Neuronal stem cell (in vitro differentiated cells): ENCODE results near the gene EIPR1.

ENCODE experiments used
- DNase-seq: peaks from one replicate; pipeline ENCODE4 v3.0.0-alpha.2; 2013; ENCODE audit warnings: low spot score
- H2AFZ ChIP-seq: one replicate; pipeline ENCODE4 v1.6.1; 2013; ENCODE audit warnings: mild to moderate bottlenecking, low read length, inconsistent platforms
- H2AK5ac ChIP-seq: 2 replicates; pipeline ENCODE4 v1.6.1; 2013; ENCODE audit warnings: low read depth, mild to moderate bottlenecking, inconsistent platforms, low read length, moderate library complexity, mixed read lengths
- H2BK120ac ChIP-seq: 2 replicates; pipeline ENCODE4 v1.6.1; 2013; ENCODE audit warnings: low read depth, mild to moderate bottlenecking, inconsistent platforms, low read length, moderate library complexity, mixed read lengths
- H2BK12ac ChIP-seq: one replicate; pipeline ENCODE4 v1.6.1; 2013; ENCODE audit warnings: low read length, inconsistent platforms
- H2BK15ac ChIP-seq: 2 replicates; pipeline ENCODE4 v1.6.1; 2013; ENCODE audit warnings: mild to moderate bottlenecking, low read length, inconsistent platforms, mixed read lengths
- H2BK5ac ChIP-seq: one replicate; pipeline ENCODE4 v1.6.1; 2013; ENCODE audit warnings: inconsistent platforms, mild to moderate bottlenecking, low read length, moderate library complexity
- H3K14ac ChIP-seq: one replicate; pipeline ENCODE4 v1.6.1; 2013; ENCODE audit warnings: low read length, inconsistent platforms
- H3K18ac ChIP-seq: 2 replicates; pipeline ENCODE4 v1.6.1; 2013; ENCODE audit warnings: low read length, inconsistent platforms
- H3K23ac ChIP-seq: 2 replicates; pipeline ENCODE4 v1.6.1; 2013; ENCODE audit warnings: low read depth, mild to moderate bottlenecking, mixed read lengths, low read length, inconsistent platforms; ENCODE audit not compliant: poor library complexity
- H3K27ac ChIP-seq: replicated peaks from 3 replicates; pipeline ENCODE4 v1.5.1; 2013; ENCODE audit warnings: low read length, inconsistent platforms
- H3K27me3 ChIP-seq, 3 experiments: 2 replicates each; pipeline ENCODE4 v1.6.1; 2013; ENCODE audit warnings: low read length in 3 of 3, mild to moderate bottlenecking in 2 of 3, inconsistent platforms in 1 of 3, low read depth in 1 of 3, mixed read lengths in 1 of 3, moderate library complexity in 1 of 3; ENCODE audit not compliant: control insufficient read depth in 3 of 3, insufficient read depth in 3 of 3
- H3K36me3 ChIP-seq, 2 donors: replicated peaks in 1 of 2; 2 replicates each; pipeline ENCODE4 v1.6.1; 2013; ENCODE audit warnings: low read length in 2 of 2; ENCODE audit not compliant: control insufficient read depth in 2 of 2, insufficient read depth in 2 of 2
- H3K4ac ChIP-seq: 2 replicates; pipeline ENCODE4 v1.6.1; 2013; ENCODE audit warnings: inconsistent platforms, mild to moderate bottlenecking, low read length, moderate library complexity
- H3K4me1 ChIP-seq, 2 donors: 1 replicate in 1 of 2; 2 replicates in 1 of 2; pipeline ENCODE4 v1.6.1; 2013; ENCODE audit warnings: low read length in 2 of 2, low read depth in 1 of 2; ENCODE audit not compliant: control insufficient read depth in 2 of 2, insufficient read depth in 1 of 2
- H3K4me2 ChIP-seq: one replicate; pipeline ENCODE4 v1.6.1; 2013; ENCODE audit warnings: mild to moderate bottlenecking, low read length, inconsistent platforms; ENCODE audit not compliant: insufficient read depth, poor library complexity, severe bottlenecking
- H3K4me3 ChIP-seq, 2 donors: 2 replicates each; pipeline ENCODE4 v1.5.1; 2013; ENCODE audit warnings: low read length in 2 of 2, mild to moderate bottlenecking in 2 of 2, inconsistent platforms in 1 of 2, moderate library complexity in 1 of 2
- H3K79me1 ChIP-seq: one replicate; pipeline ENCODE4 v1.6.1; 2013; ENCODE audit warnings: low read depth, mild to moderate bottlenecking, inconsistent platforms, low read length, moderate library complexity
- H3K9ac ChIP-seq: one replicate; pipeline ENCODE4 v1.6.1; 2013; ENCODE audit warnings: mild to moderate bottlenecking, low read depth, low read length, inconsistent platforms; ENCODE audit not compliant: poor library complexity
- H3K9me3 ChIP-seq, 2 donors: replicated peaks in 1 of 2; 2 replicates each; pipeline versions ENCODE3 to v1.6.1; 2013; ENCODE audit warnings: low read length in 2 of 2, mild to moderate bottlenecking in 2 of 2, inconsistent platforms in 1 of 2, low read depth in 1 of 2, mixed read lengths in 1 of 2, moderate library complexity in 1 of 2; ENCODE audit not compliant: control insufficient read depth in 2 of 2, insufficient read depth in 1 of 2
- H4K8ac ChIP-seq: one replicate; pipeline ENCODE4 v1.6.1; 2013; ENCODE audit warnings: low read depth, mild to moderate bottlenecking, inconsistent platforms, low read length, moderate library complexity
- H4K91ac ChIP-seq: one replicate; pipeline ENCODE4 v1.6.1; 2013; ENCODE audit warnings: low read length, low read depth, mild to moderate bottlenecking, inconsistent platforms; ENCODE audit not compliant: poor library complexity
- WGBS, 2 donors: extraction: QIAGEN DNeasy Blood & Tissue Kit; methylation state at CpG; one replicate each; pipeline ENCODE4 v1.1.7; 2013; ENCODE audit warnings: missing lambda C conversion rate in 2 of 2, mixed read lengths in 1 of 2; ENCODE audit not compliant: insufficient read length in 2 of 2, insufficient replicate concordance in 1 of 2; ENCODE audit errors: extremely low coverage in 2 of 2; 5-methylcytosine and 5-hydroxymethylcytosine counted together

Gene EIPR1

DNA sequence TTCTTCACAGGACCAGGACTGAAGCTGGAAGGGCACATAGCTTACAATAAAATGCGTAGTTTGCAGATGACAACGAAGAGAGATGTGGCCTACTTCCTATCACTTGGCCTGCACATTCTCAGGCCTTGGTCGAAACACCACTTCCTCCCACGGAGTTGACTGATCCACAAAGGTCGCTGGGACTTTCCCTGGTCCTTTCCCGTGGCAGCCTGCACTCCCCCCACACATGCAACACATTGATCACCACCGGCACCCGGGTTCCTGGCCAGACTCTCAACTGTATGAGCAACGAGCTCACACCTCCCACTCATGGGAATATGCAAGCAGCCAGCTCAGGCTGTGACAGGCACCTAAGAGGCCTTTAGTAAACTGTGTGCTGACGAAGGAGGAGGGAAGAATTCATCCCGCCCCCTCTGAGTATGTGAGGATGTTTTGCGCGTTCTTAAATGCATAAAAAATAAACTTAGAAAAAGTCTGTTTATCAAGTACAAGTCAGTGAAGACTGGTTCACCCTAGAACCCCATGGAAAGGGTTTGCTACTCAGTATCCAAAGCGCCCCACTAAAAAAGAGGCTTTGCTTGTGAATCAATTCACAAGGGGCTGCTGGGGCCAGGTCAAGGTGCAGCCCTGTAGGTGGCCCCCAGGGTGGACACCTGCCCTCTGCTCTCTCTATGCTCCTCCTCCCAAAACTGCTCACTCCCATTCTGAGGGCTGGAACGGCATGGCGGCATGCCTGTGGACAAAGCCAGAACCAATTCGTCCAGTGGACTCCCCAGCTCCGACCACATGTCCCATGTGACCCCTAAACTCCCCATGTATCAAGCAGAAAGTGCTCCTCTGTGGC is 154.3 kb downstream of the EIPR1 start:
- Histone ChIP-seq H3K14ac (no peak overlapping the region), H3K27me3 (no peaks in the 10 kb centered on the region), H2BK120ac (no peak overlapping the region), H3K9me3 (peaks cover 8% of the 10 kb centered on the region in 2 donors), H3K4me3 (no peak overlapping the region), H2BK12ac (no peak overlapping the region), H3K36me3 (no peaks in the 10 kb centered on the region), H3K4ac (no peak overlapping the region), H2AK5ac (no peak overlapping the region), H3K4me1 (no peaks in the 10 kb centered on the region), H3K23ac (no peak overlapping the region), H4K8ac (no peak overlapping the region), H3K4me2 (no peak overlapping the region), H3K27ac (no peak overlapping the region), H2BK5ac (no peak overlapping the region), H2BK15ac (no peak overlapping the region), H3K79me1 (peaks cover 5% of the 10 kb centered on the region), H2AFZ (no peak overlapping the region), H3K18ac (peak overlapping the region; percentile 13), H3K9ac (no peak overlapping the region), H4K91ac (no peak overlapping the region)
- no peak for DNase-seq
- no CpG with 5 or more reads among the region's 18 CpGs for WGBS, 2 donors

DNA sequence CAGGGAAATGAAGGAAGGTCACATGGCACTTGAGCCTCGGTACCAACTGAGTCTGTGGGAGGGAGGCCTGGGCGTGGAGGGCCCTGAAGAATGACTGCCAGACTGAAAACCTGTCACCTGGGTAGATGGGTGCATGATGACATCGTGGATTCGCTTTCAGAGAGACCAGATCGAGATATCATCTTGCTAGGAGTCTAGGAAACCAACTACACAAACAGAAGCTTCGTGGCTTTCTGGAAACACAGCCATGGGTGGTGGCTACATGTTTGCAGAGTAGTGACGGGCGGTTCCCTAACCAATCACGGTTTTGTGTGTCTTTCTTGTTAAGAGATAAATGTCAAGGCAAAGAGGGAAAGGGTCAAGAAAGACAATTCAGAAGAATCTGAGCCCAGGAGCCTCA is 155.0 kb downstream of the EIPR1 start:
- Histone ChIP-seq H2AK5ac (no peak overlapping the region), H3K4me1 (no peaks in the 10 kb centered on the region), H3K4me2 (no peak overlapping the region), H3K36me3 (no peaks in the 10 kb centered on the region), H2BK15ac (no peak overlapping the region), H3K27me3 (no peaks in the 10 kb centered on the region), H3K9me3 (peaks cover 8% of the 10 kb centered on the region in 2 donors), H2BK5ac (no peak overlapping the region), H3K23ac (no peak overlapping the region), H3K14ac (no peak overlapping the region), H3K18ac (no peak overlapping the region), H2AFZ (no peak overlapping the region), H3K4ac (no peak overlapping the region), H3K79me1 (peaks cover 7% of the 10 kb centered on the region), H4K8ac (no peak overlapping the region), H2BK120ac (no peak overlapping the region), H2BK12ac (no peak overlapping the region), H3K4me3 (no peak overlapping the region), H3K9ac (no peak overlapping the region), H3K27ac (no peak overlapping the region), H4K91ac (no peak overlapping the region)
- DNase-seq: no peak
- no CpG with 5 or more reads among the region's 9 CpGs for WGBS, 2 donors

DNA sequence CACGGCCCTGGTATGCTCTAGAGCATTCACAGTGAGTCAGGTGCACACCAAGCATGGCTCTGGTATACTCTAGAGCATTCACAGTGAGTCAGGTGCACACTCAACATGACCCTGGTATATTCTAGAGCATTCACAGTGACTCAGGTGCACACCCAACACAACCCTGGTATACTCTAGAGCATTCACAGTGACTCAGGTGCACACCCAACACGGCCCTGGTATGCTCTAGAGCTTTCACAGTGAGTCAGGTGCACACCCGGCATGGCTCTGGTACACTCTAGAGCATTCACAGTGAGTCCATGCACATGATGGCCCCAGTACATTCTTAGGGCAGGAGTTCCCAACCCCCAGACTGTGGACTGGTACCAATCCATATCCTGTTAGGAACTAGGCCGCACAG is 158.1 kb downstream of the EIPR1 start:
- Histone ChIP-seq H2BK12ac (no peak overlapping the region), H3K27ac (no peak overlapping the region), H3K9me3 (peaks cover 8% of the 10 kb centered on the region in 2 donors), H2BK5ac (no peak overlapping the region), H2AK5ac (no peak overlapping the region), H3K4me2 (no peak overlapping the region), H3K79me1 (peaks cover 7% of the 10 kb centered on the region), H3K14ac (no peak overlapping the region), H3K9ac (no peak overlapping the region), H4K91ac (no peak overlapping the region), H3K4me1 (no peaks in the 10 kb centered on the region), H2AFZ (no peak overlapping the region), H3K27me3 (no peaks in the 10 kb centered on the region), H2BK15ac (no peak overlapping the region), H2BK120ac (no peak overlapping the region), H3K4ac (no peak overlapping the region), H3K36me3 (no peaks in the 10 kb centered on the region), H3K4me3 (no peak overlapping the region), H3K23ac (no peak overlapping the region), H4K8ac (no peak overlapping the region), H3K18ac (no peak overlapping the region)
- no peak for DNase-seq
- no CpG with 5 or more reads among the region's 4 CpGs for WGBS, 2 donors

DNA sequence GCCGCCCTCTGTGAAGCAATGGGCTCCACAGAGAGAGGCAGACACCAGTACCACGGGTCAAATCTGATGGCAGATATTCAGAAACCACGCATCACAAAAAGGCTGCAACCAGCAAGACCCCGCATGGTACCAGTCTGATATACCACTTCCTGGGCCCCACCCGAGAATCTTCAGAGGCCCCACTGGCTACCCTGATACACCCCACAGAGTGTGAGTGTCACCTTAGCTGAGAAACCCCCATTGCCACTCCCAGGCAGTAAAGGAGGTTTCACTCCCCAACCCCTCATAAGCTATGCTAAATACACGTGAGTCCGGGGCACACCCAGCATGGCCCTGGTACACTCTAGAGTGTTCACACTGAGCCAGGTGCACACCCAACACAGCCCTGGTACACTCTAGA is 160.0 kb downstream of the EIPR1 start:
- Histone ChIP-seq H3K18ac (peak overlapping the region; percentile 44), H3K4me3 (no peak overlapping the region), H2BK120ac (no peak overlapping the region), H3K27me3 (no peaks in the 10 kb centered on the region), H3K27ac (no peak overlapping the region), H2BK5ac (no peak overlapping the region), H3K9me3 (peaks cover 6 to 8% of the 10 kb centered on the region in 2 donors), H3K23ac (no peak overlapping the region), H3K14ac (no peak overlapping the region), H2BK15ac (no peak overlapping the region), H4K91ac (no peak overlapping the region), H3K79me1 (peaks cover 7% of the 10 kb centered on the region), H3K4ac (no peak overlapping the region), H3K4me1 (no peaks in the 10 kb centered on the region), H3K9ac (no peak overlapping the region), H2AFZ (no peak overlapping the region), H2BK12ac (no peak overlapping the region), H2AK5ac (no peak overlapping the region), H3K36me3 (no peaks in the 10 kb centered on the region), H3K4me2 (no peak overlapping the region), H4K8ac (no peak overlapping the region)
- WGBS, 2 donors: no CpG with 5 or more reads among the region's 7 CpGs
- no peak for DNase-seq
